Transverse colon (tissue), 3 donors: Measurements from ENCODE around the gene SGCA.

Experiments used
- CTCF ChIP-seq, 5 experiments: fragments of 200-600 bp in 3 of 5; fragments of 450-650 bp in 2 of 5; sonication (generic) in 3 of 5; IDR thresholded peaks; 1 replicate in 2 of 5; 2 replicates in 3 of 5; pipeline ENCODE4 v1.5.1; 2016 to 2017; ENCODE audit warnings: antibody characterized with exemption in 5 of 5, inconsistent platforms in 3 of 5, mild to moderate bottlenecking in 2 of 5, moderate library complexity in 1 of 5
- EP300 ChIP-seq: sonication (generic); formaldehyde crosslinking; IDR thresholded peaks from one replicate; pipeline ENCODE4 v1.6.1; 2017; ENCODE audit warnings: antibody characterized with exemption, low read depth
- POLR2A ChIP-seq: fragments of 450-650 bp; IDR thresholded peaks from one replicate; pipeline ENCODE4 v1.6.1; 2016; ENCODE audit warnings: antibody characterized with exemption, mild to moderate bottlenecking, moderate library complexity

- TF ChIP-seq CTCF (IDR thresholded peaks at IDR 0.05) (no peak), EP300 (no peak), POLR2A (no peak)
Observed at GRCh38 chr17:50135316-50136095, 30.3 kb upstream of the SGCA start.
